IMR-90 (cell line): Measurements from ENCODE around the gene SESN2. TPM values are rescaled to one million over a fixed set of nuclear protein-coding genes. Genes with fewer than 3 reads are reported as not detected.

Experiments used
- ATAC-seq: fragments of 200-7000 bp; cut with Tn5 transposase; 2 replicates; pipeline ENCODE4 v1.9.1; 2020; ENCODE audit warnings: low read depth, mild to moderate bottlenecking, moderate library complexity
- BruUV-seq: library from RNA; stranded (reverse); fragments of 400-500 nt; replicated peaks from 2 replicates; lab custom pipeline; 2021; lab: Mats Ljungman, UMichigan
- CTCF ChIA-PET: fragments of 300-600 bp; formaldehyde crosslinking; extraction: SDS; loops from one replicate; lab custom pipeline; 2021; ENCODE audit warnings: antibody characterized with exemption; lab: Yijun Ruan, JAX
- POLR2A ChIA-PET: fragments of 300-600 bp; sonication (Branson Sonifier 250); formaldehyde crosslinking; loops from one replicate; lab custom pipeline; 2022; ENCODE audit warnings: antibody characterized with exemption; ENCODE audit not compliant: unreplicated experiment; lab: Charles Lee
- DNase-seq: peaks from one replicate; pipeline ENCODE4 v3.0.0; 2013
- H2AFZ ChIP-seq: replicated peaks from 2 replicates; pipeline ENCODE3; 2013; ENCODE audit warnings: low read length, mild to moderate bottlenecking; ENCODE audit not compliant: poor library complexity
- H2AK5ac ChIP-seq: 2 replicates; pipeline ENCODE4 v1.6.1; 2013; ENCODE audit warnings: low read depth, low read length, inconsistent platforms
- H2AK9ac ChIP-seq: replicated peaks from 2 replicates; pipeline ENCODE3; 2013; ENCODE audit warnings: mild to moderate bottlenecking, low read depth, low read length, moderate library complexity; ENCODE audit not compliant: poor library complexity
- H2BK120ac ChIP-seq: 2 replicates; pipeline ENCODE4 v1.6.1; 2013; ENCODE audit warnings: low read depth, low read length, inconsistent platforms
- H2BK15ac ChIP-seq: 3 replicates; pipeline ENCODE4 v1.6.1; 2013; ENCODE audit warnings: low read depth, low read length, inconsistent platforms
- H2BK20ac ChIP-seq: 2 replicates; pipeline ENCODE4 v1.6.1; 2013; ENCODE audit warnings: low read depth, mild to moderate bottlenecking, inconsistent platforms, low read length, moderate library complexity
- H2BK5ac ChIP-seq: 2 replicates; pipeline ENCODE4 v1.6.1; 2013; ENCODE audit warnings: mild to moderate bottlenecking, low read depth, low read length, inconsistent platforms; ENCODE audit not compliant: poor library complexity, severe bottlenecking
- H3K14ac ChIP-seq: replicated peaks from 2 replicates; pipeline ENCODE4 v1.6.1; 2013; ENCODE audit warnings: low read depth, low read length, inconsistent platforms
- H3K18ac ChIP-seq: 2 replicates; pipeline ENCODE4 v1.6.1; 2013; ENCODE audit warnings: low read depth, low read length, control low read depth
- H3K23ac ChIP-seq: 2 replicates; pipeline ENCODE4 v1.6.1; 2013; ENCODE audit warnings: low read depth, low read length, inconsistent platforms
- H3K27ac ChIP-seq: 2 replicates; pipeline ENCODE4 v1.5.1; 2013; ENCODE audit warnings: mild to moderate bottlenecking, control low read depth, low read length; ENCODE audit not compliant: insufficient read depth
- H3K27me3 ChIP-seq: 2 replicates; pipeline ENCODE4 v1.6.1; 2013; ENCODE audit warnings: low read length; ENCODE audit not compliant: control insufficient read depth, insufficient read depth
- H3K36me3 ChIP-seq: 2 replicates; pipeline ENCODE4 v1.6.1; 2013; ENCODE audit warnings: low read length, mixed read lengths; ENCODE audit not compliant: control insufficient read depth, insufficient read depth
- H3K4ac ChIP-seq: 2 replicates; pipeline ENCODE4 v1.6.1; 2013; ENCODE audit warnings: low read depth, low read length, inconsistent platforms
- H3K4me1 ChIP-seq: 2 replicates; pipeline ENCODE4 v1.6.1; 2013; ENCODE audit warnings: low read length, mixed read lengths; ENCODE audit not compliant: control insufficient read depth, insufficient read depth
- H3K4me2 ChIP-seq: 2 replicates; pipeline ENCODE4 v1.6.1; 2013; ENCODE audit warnings: low read depth, mild to moderate bottlenecking, control low read depth, low read length, moderate library complexity
- H3K4me3 ChIP-seq: 2 replicates; pipeline ENCODE4 v1.5.1; 2013; ENCODE audit warnings: low read depth, mild to moderate bottlenecking, control low read depth, low read length, moderate library complexity; ENCODE audit not compliant: insufficient read depth
- H3K56ac ChIP-seq: 2 replicates; pipeline ENCODE4 v1.6.1; 2013; ENCODE audit warnings: low read length, inconsistent platforms; ENCODE audit not compliant: insufficient read depth; ENCODE audit errors: extremely low read depth
- H3K79me1 ChIP-seq, 2 experiments: 2 replicates each; pipeline ENCODE4 v1.6.1; 2013; ENCODE audit warnings: low read length in 2 of 2, inconsistent platforms in 1 of 2, low read depth in 1 of 2
- H3K9ac ChIP-seq: 2 replicates; pipeline ENCODE4 v1.6.1; 2013; ENCODE audit warnings: low read depth, low read length, control low read depth
- H3K9me1 ChIP-seq: 2 replicates; pipeline ENCODE4 v1.6.1; 2013; ENCODE audit warnings: low read length, inconsistent platforms; ENCODE audit not compliant: insufficient read depth
- H3K9me3 ChIP-seq: 2 replicates; pipeline ENCODE4 v1.6.1; 2013; ENCODE audit warnings: low read length; ENCODE audit not compliant: control insufficient read depth, insufficient read depth
- H4K20me1 ChIP-seq: 2 replicates; pipeline ENCODE4 v1.6.1; 2013; ENCODE audit warnings: low read length, inconsistent platforms; ENCODE audit not compliant: insufficient read depth
- H4K5ac ChIP-seq: 2 replicates; pipeline ENCODE4 v1.6.1; 2013; ENCODE audit warnings: mild to moderate bottlenecking, low read depth, low read length, control low read depth
- H4K8ac ChIP-seq, 2 experiments: 2 replicates each; pipeline ENCODE4 v1.6.1; 2013; ENCODE audit warnings: low read depth in 2 of 2, low read length in 2 of 2, control low read depth in 1 of 2, inconsistent platforms in 1 of 2
- H4K91ac ChIP-seq: 2 replicates; pipeline ENCODE4 v1.6.1; 2013; ENCODE audit warnings: low read depth, low read length, inconsistent platforms; ENCODE audit not compliant: insufficient read depth
- BHLHE40 ChIP-seq: fragments of 150-350 bp; IDR thresholded peaks from 2 replicates; pipeline ENCODE4 v1.6.1; 2016; ENCODE audit warnings: mild to moderate bottlenecking, low read depth, low read length
- CEBPB ChIP-seq: IDR thresholded peaks from 2 replicates; pipeline ENCODE4 v1.6.1; 2012; ENCODE audit warnings: low read depth, low read length, improper control_type of control experiment
- CHD1 ChIP-seq: IDR thresholded peaks from 2 replicates; pipeline ENCODE4 v1.6.1; 2012; ENCODE audit warnings: low read depth, low read length, improper control_type of control experiment
- ELK1 ChIP-seq: fragments of 150-350 bp; IDR thresholded peaks from 2 replicates; pipeline ENCODE4 v1.6.1; 2016; ENCODE audit warnings: low read depth, mild to moderate bottlenecking, low read length, moderate library complexity, borderline replicate concordance
- FOS ChIP-seq: fragments of 150-350 bp; IDR thresholded peaks from 2 replicates; pipeline ENCODE4 v1.6.1; 2016; ENCODE audit warnings: low read depth, low read length
- MAFK ChIP-seq: IDR thresholded peaks from 2 replicates; pipeline ENCODE4 v1.6.1; 2012; ENCODE audit warnings: low read depth, low read length, improper control_type of control experiment
- MXI1 ChIP-seq: IDR thresholded peaks from 2 replicates; pipeline ENCODE4 v1.6.1; 2012; ENCODE audit warnings: low read depth, mild to moderate bottlenecking, low read length, moderate library complexity, borderline replicate concordance
- NFE2L2 ChIP-seq: fragments of 150-350 bp; IDR thresholded peaks from 2 replicates; pipeline ENCODE4 v1.6.1; 2016; ENCODE audit warnings: low read depth, mild to moderate bottlenecking, low read length
- POLR2A ChIP-seq: IDR thresholded peaks from 2 replicates; pipeline ENCODE4 v1.6.1; 2012; ENCODE audit warnings: mild to moderate bottlenecking, low read depth, low read length
- RAD21 ChIP-seq: IDR thresholded peaks from 2 replicates; pipeline ENCODE4 v1.6.1; 2012; ENCODE audit warnings: low read length, improper control_type of control experiment
- RCOR1 ChIP-seq: IDR thresholded peaks from 2 replicates; pipeline ENCODE4 v1.6.1; 2012; ENCODE audit warnings: mild to moderate bottlenecking, low read length, improper control_type of control experiment; ENCODE audit not compliant: insufficient replicate concordance
- RFX5 ChIP-seq: IDR thresholded peaks from 2 replicates; pipeline ENCODE4 v1.8.0; 2012; ENCODE audit warnings: low read depth, mild to moderate bottlenecking, low read length, moderate library complexity
- WGBS, 2 experiments: methylation state at CpG; one replicate each; pipeline versions ENCODE4 v1.1.5 to v1.1.7; 2013; ENCODE audit warnings: missing lambda C conversion rate in 2 of 2; ENCODE audit not compliant: insufficient read length in 1 of 2; ENCODE audit errors: extremely low coverage in 2 of 2; 5-methylcytosine and 5-hydroxymethylcytosine counted together
- dilution Hi-C: fragments of 300-500 bp; cut with HindIII; formaldehyde crosslinking; loops from one replicate; pipeline ENCODE4 v1.14.3; 2018; ENCODE audit warnings: low sequenced_read_pairs; ENCODE audit not compliant: unreplicated experiment
- in situ Hi-C: fragments of 300-500 bp; cut with MboI; formaldehyde crosslinking; loops from 3 replicates; pipeline ENCODE4 v1.14.3; 2019; ENCODE audit warnings: low sequenced_read_pairs, inconsistent platforms, mixed read lengths
- intact Hi-C: fragments of 100-400 bp; cut with micrococcal nuclease; formaldehyde crosslinking; loops from 2 replicates; pipeline ENCODE4 v1.10.0; 2022
- polyA plus RNA-seq, 3 experiments: library from polyadenylated mRNA; depleted of rRNA; stranded (reverse); fragments of >200 nt; gene quantifications; 2 replicates each; pipeline ENCODE4 v1.2.3, GENCODE V29; 2012; ENCODE audit warnings: low replicate concordance in 1 of 3
- total RNA-seq: library from RNA; depleted of rRNA; stranded (reverse); fragments of >200 nt; gene quantifications from 2 replicates; pipeline ENCODE4 v1.2.3, GENCODE V29; 2012
- TF ChIP-seq, protein P1 (sequence below): conservative IDR thresholded peaks from 2 replicates; pipeline ENCODE4 v1.5.1; 2012; ENCODE audit warnings: mild to moderate bottlenecking, low read depth, low read length, improper control_type of control experiment
- TF ChIP-seq, protein P2 (sequence below): fragments of 150-350 bp; IDR thresholded peaks from 2 replicates; pipeline ENCODE4 v1.6.1; 2017; ENCODE audit warnings: mild to moderate bottlenecking, antibody characterized with exemption, low read length, low read depth

The SESN2 gene
- total and polyA plus RNA-seq, 2 of the 4 experiments (the other 2 are of a cell fraction): 10.2 to 20.9 TPM

- in situ Hi-C loops (no loop called here), dilution Hi-C loops (no loop called here), intact Hi-C loops (loop anchor here (1.0 to 2.0 kb wide), 3 partner anchors 81 to 258 kb away; partner anchors contain the start of genes MED18 and PHACTR4)
- POLR2A ChIA-PET: interaction anchor here (0.5 to 1.2 kb wide), 2 partner anchors 12 to 264 kb away, joined by 6 to 10 read pairs; partner anchors contain the start of gene ATP5IF1
- Histone ChIP-seq H3K27me3 (no peaks in the 10 kb centered on the region), H3K9ac (peak overlapping the region; percentile 54), H2BK20ac (peak overlapping the region; percentile 90), H2AFZ (peak overlapping the region; percentile 93), H2BK15ac (peak overlapping the region; percentile 86; the same call in 1 of the 3 replicates), H2BK120ac (peak overlapping the region; percentile 92), H3K4ac (peak overlapping the region; percentile 84), H3K27ac (peak overlapping the region; percentile 68; the same call in 1 of the 2 replicates), H2AK9ac (peak overlapping the region; percentile 56), H4K5ac (peak overlapping the region; percentile 66), H3K9me1 (no peaks in the 10 kb centered on the region; the same call in none of the 2 replicates), H3K36me3 (no peaks in the 10 kb centered on the region), H4K91ac (peak overlapping the region; percentile 68), H3K18ac (peak overlapping the region; percentile 18; the same call in 1 of the 2 replicates), H3K4me3 (peak overlapping the region; percentile 17; the same call in 1 of the 2 replicates), H3K9me3 (no peaks in the 10 kb centered on the region), H3K56ac (peak overlapping the region; percentile 37; the same call in 1 of the 2 replicates), H3K4me2 (peak overlapping the region; percentile 73), H4K8ac (peak overlapping the region; percentile 19 to 86; a peak in 3 of 4 replicates), H2AK5ac (peak overlapping the region; percentile 10; the same call in 1 of the 2 replicates), H4K20me1 (no peaks in the 10 kb centered on the region), H3K23ac (peak overlapping the region; percentile 6; the same call in 1 of the 2 replicates), H3K79me1 (peaks cover 0 to 18% of the 10 kb centered on the region in 2 experiments; a peak in 1 of 4 replicates), H3K14ac (no peak overlapping the region; the same call in 1 of the 2 replicates), H2BK5ac (peak overlapping the region; percentile 59), H3K4me1 (peaks cover 14% of the 10 kb centered on the region)
- DNase-seq (no peak), ATAC-seq (no peak)
- CTCF ChIA-PET: interaction anchor here (0.6 to 2.2 kb wide), 9 partner anchors 9 to 269 kb away, joined by 3 to 15 read pairs (median 4); partner anchors contain the start of gene MED18
- WGBS, 2 experiments: 100% methylated on average over 1 of the region's 11 CpGs; no CpG with 5 or more reads in 1 of the 2 experiments
- no TSS peak for BruUV-seq
- TF ChIP-seq MXI1 (no peak), ELK1 (no peak), CEBPB (no peak), CHD1 (no peak), RCOR1 (no peak), RAD21 (no peak), MAFK (no peak), RFX5 (no peak), BHLHE40 (no peak), FOS (no peak), POLR2A (no peak), NFE2L2 (no peak)
- TF ChIP-seq, protein P1, sequence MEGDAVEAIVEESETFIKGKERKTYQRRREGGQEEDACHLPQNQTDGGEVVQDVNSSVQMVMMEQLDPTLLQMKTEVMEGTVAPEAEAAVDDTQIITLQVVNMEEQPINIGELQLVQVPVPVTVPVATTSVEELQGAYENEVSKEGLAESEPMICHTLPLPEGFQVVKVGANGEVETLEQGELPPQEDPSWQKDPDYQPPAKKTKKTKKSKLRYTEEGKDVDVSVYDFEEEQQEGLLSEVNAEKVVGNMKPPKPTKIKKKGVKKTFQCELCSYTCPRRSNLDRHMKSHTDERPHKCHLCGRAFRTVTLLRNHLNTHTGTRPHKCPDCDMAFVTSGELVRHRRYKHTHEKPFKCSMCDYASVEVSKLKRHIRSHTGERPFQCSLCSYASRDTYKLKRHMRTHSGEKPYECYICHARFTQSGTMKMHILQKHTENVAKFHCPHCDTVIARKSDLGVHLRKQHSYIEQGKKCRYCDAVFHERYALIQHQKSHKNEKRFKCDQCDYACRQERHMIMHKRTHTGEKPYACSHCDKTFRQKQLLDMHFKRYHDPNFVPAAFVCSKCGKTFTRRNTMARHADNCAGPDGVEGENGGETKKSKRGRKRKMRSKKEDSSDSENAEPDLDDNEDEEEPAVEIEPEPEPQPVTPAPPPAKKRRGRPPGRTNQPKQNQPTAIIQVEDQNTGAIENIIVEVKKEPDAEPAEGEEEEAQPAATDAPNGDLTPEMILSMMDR: no peak
- TF ChIP-seq, protein P2, sequence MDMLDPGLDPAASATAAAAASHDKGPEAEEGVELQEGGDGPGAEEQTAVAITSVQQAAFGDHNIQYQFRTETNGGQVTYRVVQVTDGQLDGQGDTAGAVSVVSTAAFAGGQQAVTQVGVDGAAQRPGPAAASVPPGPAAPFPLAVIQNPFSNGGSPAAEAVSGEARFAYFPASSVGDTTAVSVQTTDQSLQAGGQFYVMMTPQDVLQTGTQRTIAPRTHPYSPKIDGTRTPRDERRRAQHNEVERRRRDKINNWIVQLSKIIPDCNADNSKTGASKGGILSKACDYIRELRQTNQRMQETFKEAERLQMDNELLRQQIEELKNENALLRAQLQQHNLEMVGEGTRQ: no peak
Observed at GRCh38 chr1:28247612-28248272, 11.6 kb upstream of the SESN2 start.
